SH-SY5Y (cell line): ENCODE data around the gene AOPEP.

ENCODE experiments used
- GATA2 ChIP-seq: IDR thresholded peaks from 2 replicates; pipeline ENCODE4 v1.6.1; 2011; ENCODE audit warnings: mild to moderate bottlenecking, low read depth, low read length
- GATA3 ChIP-seq: IDR thresholded peaks from 2 replicates; pipeline ENCODE4 v1.6.1; 2011; ENCODE audit warnings: low read depth, mild to moderate bottlenecking, low read length, moderate library complexity

DNA sequence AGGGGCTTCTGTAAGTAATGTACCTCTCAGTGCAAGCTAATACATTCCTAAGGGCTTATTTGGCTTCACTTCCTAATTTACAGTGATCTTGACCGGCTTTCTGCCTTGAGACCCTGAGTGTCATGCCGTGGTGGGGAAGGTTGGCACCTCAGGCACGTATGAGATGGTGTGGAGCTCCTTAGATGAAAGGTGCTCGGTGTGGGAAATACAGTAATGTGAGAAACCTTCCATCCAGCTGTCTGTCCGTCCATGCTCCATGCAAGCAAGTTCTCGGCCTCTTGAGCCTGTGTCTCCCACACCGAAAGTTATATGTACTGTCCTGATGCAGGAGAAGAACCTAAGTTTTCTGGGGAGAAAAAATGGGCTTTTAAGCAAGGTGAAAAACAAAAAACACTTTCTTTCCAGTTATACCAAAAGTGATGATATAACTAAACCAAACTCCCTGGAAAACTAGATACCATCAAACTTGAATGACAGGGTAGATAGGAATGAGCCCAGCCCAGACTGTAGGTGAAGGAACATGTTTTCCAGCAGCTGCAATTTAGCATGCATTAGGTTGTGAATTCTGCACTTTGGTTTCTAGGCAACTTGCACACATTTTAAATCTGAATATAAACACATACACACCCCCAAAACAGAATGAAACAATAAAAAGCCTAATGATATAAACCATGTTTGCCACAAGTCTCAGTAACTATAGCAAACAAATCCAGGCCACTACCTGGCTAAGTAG is 311.5 kb downstream of the AOPEP start:
- TF ChIP-seq GATA2 (no peak), GATA3 (no peak)
